Activated CD4-positive, alpha-beta T cell treated with anti-CD3 and anti-CD28 coated beads for 1 hour (primary cell): ENCODE results near the gene CAV2.

Experiments
- DNase-seq: peaks from one replicate; pipeline ENCODE4 v3.0.0-alpha.2; 2020

Gene CAV2

DNA sequence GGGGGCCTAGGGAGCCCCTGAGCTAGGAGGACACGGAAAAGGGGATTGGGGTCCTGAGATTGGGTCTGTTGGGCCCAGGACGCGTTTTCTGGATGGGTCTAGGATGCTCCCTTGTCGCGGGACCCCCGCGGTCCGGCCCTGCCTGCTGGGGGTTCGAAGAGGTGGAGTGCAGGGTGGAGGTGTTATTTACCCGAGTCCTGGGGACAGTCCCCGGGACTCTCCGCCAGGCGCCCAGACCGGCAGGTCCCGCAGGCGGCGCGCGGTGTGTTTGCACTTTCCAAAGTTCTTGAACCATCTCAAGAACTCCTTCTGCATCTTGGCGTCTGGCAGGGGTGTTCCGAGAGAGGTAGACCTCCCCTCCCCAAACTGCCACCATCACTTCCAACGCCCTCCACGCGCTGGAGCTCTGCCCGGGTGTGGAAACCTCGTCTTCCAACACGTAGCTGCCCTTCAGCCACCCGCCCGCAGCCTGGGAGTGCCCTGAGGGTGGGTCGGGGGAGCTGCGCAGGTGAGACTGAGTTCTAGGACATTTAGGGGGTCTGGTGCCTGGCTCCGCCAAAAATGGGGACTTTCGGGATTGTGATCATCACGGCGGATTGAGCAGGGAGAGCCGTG lies 25.9 kb downstream of the CAV2 start:
- DNase-seq, result no peak

- peak; percentile 24 for DNase-seq
Observed at GRCh38 chr7:116525913-116526861, 26.6 kb downstream of the CAV2 start.

DNA sequence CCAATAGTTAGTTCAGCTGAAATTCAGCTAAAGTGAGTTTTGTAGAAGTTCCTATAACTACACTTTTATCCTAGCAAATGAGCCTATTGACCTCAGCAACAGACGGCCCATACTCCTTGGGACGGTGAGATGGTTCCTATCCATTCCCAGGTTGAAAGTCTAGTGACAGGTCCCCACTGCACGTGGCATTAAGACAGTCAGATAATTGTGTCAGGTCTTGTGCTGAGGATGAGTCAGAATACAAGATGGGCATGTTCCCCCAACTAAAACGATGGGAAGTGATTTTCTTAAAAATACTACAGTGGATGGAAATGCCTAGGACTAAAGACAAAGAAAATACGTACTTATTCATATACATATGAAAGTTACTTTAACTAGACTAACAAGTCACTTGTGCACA lies 27.4 kb downstream of the CAV2 start:
- no peak for DNase-seq

DNA sequence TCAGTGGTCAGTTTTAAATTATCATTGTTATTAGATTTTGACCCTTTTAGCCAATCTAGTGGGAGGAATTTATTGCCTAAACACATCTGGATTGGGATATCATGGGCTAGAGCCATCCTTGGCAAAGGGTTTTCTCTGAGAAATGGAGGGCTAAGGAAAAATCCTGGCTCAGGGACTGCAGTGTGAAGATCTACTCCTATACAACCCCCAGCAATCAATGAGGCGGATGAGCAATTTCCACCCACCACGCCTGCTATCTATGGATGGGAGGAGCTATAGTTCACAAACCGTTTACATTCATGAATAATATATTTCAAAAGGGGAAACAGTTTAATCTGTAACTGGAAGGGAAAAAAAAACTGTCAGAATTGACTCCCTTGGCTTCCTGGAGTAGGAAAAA lies 28.0 kb downstream of the CAV2 start:
- DNase-seq, result no peak

DNA sequence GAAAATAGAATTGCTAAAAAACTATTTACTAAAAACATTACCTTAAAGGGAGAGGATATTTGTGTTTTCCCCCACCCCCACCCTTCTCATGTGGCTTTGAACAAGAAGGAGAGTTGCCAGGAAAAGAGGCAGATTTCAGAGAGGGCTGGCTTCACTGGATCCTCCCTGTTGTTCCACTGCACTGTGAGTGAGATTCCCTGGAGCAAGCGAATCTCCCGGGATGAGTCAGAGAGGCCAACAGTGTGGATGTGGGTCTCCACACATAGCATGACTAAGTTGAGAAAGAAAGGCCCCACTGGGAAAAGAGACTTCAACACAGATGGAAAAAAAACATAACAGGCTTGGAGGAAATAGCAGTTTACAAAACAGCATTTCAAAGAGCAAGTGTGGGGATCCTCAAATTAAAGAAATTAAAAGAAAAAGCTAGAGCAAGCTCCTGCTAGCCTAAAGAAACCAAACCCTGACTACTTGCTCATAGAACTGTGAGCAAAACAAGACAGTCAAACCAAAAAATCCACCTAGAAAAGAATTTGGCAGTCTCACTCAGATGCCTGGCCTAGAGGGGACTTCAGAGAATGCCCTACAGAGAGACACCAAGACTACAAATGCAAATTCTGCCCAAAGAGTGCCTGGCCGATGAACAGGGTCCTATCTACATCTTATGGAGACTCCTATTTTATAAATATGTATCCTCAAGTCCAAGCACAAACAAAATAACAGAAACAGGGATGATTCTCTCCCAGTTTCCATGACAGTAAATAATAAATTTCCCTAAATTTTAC lies 28.7 kb downstream of the CAV2 start:
- DNase-seq, result no peak

GRCh38 chr7:116529250-116529649 lies 29.7 kb downstream of the CAV2 start:
- DNase-seq, result no peak

DNA sequence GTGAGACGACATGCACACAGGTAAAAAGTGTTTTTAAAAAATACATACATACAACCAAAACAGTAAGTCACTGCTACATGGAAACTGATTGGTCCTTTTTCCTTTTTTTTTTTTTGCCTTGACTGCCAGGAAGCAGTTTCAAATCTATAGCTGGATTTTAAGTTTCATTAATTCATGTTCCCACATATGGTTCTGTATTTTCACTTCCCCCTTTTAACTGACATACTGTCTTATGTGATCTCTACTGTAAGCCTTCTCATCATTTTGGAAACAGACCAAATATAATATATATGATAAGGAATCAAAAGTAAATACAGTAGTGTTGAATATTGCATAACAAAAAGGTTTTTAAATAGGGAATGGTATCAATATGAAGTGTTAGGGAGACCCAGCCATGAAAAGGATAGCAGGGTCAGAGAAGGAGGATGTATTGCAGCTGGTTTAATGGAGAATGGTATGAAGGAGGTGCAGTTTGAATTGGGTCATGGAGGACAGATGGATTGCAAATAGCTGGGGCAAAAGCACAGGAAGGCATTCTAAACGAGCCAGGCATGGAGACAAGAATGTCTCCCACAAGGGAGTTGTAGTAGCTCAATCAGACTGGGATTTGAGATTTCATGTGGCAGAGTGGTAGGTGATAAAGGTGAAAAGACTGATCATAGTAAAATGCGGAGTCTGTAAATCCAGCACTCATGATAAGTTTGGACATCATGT lies 30.7 kb downstream of the CAV2 start:
- no peak for DNase-seq

- no peak for DNase-seq
Observed at GRCh38 chr7:116532102-116532688, 32.7 kb downstream of the CAV2 start.

DNA sequence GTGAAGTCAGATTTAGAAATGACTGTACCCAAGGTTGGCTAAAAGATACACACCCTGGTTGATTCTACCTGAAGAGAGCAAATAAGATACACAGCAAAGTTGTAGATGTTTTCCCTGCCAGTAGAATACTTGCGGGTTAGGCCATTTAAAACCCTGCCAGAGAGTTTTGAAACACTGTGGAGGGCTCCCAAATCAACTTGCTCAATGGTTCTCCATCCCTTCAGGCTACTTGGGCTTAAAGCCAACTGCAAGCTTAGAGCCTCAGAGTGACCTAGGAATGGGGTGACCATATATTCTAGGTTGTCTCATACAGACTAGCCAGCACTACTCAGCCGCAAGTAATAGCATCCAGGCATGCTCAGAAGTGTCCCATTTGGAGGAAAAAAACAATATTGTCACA lies 35.3 kb downstream of the CAV2 start:
- DNase-seq, result no peak

DNA sequence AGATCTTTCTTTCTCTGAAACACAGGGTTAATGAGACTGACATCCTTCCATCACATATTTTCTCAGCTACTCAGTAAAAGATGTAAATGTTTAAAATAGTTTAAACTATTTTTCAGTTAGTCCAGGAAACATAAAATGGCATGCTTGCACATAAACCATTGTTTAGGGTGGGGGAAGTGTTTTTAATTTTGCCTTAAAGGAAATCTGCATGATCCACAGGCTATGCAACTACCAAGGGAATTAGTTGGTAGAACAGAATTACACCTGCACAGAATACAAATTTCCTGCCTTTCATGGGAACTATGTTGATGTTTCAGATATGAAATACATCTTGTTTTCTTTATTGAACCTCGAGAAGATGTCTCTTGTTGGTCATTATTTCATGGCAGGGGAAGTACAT lies 35.9 kb downstream of the CAV2 start:
- no peak for DNase-seq

DNA sequence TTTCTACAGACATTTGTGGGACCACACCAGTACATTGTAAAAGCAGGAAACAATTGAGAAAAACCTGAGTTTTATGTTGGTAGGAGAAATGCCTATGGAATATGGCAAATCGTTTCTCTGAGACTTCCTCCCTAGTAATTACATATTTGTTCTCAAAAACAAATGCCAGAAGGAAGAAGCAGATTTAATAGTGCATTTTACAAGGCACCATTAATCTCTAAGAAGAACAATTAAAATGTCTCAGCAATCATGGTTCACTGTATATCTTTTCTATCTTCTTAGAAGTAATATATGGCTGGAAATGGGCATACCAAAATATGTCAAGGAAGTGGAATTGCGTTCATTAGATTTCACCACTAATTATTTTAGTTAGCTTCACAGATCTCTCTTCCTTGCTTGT lies 38.6 kb downstream of the CAV2 start:
- no peak for DNase-seq

DNA sequence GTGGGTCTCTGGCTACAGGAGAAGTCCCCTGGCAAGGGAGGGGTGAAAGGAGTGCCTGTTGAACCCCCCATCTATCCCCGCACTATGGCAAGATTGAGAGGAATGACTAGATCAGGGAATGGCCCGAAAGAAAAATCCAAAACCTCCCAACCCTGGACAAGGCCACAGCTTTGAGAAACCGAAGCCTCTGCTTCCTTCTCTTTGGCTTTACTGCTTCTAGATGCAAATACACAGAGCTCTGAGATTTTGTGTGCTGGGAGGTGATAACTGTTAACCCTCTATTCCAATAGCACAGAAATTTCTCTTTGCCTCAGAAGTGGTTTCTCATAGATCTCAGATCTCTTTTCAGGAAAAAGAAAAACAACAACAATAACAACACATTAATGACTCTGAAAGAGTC lies 40.3 kb downstream of the CAV2 start:
- no peak for DNase-seq

DNA sequence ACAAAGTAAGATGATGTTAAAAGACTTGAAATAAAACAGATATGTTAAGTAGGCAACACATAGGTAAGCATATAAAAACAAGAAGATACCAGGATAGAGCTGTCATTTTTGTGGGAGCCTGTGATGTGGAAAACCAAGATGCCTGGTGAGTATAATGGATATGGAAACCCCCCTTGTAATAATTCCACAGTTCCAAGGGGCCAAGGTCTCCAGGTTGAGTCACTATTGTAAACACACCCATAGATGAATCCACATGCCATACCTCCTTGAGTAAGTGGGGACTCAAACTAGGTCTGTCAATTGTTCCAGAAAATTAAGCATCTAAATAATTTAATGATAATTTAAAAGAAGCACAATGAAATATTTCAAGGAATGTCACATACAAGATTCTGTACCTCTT lies 41.2 kb downstream of the CAV2 start:
- no peak for DNase-seq

DNA sequence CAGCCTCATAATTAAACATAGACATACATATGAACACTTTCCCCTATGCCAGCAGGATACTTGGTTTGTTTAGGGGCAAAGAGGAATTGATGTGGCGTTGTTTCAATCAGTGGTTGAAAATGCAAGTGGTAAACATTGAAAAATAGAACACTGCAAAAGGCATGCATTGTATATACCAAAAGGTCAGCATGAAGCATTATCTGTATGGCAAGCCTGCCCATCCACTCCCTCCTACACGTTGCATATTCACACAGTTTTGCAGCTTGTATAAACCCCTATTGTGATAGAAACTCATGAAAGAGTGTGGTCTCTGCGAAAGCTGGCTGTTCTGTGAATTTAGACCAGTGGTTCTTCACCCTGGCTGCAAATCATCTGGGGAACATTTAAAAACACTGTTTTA lies 42.4 kb downstream of the CAV2 start:
- DNase-seq, result no peak

GRCh38 chr7:116542618-116543017 lies 43.1 kb downstream of the CAV2 start:
- no peak for DNase-seq

- DNase-seq, result no peak
Observed at GRCh38 chr7:116543664-116544063, 44.1 kb downstream of the CAV2 start.

GRCh38 chr7:116544487-116544886 lies 44.9 kb downstream of the CAV2 start:
- no peak for DNase-seq

DNA sequence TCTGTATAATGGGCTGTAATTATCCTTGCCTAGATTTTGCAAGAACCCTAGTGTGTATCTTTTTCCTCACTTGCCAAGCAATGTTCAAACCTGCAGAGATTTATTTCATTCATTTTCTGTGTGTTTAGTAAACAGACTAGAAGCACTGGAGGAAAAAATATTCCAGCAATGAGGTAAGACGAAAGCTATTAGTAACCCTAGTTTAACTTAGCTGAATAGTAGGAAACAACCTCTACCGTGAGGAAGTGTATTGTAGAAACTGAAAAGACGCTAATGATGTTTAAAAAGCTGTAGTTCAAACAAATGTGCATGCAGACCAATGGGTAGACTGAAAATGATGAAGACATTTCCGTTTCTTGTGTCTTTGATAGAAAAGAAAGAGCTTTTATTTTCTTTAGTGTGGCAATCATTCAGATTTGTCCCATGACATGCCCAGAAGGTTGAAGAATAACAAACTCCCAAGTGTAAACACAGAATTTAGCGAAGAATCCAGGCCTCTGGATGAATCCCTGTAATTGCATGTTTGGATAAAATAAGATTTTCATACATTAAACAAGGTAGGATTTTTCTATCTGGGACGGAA lies 46.0 kb downstream of the CAV2 start:
- no peak for DNase-seq

DNA sequence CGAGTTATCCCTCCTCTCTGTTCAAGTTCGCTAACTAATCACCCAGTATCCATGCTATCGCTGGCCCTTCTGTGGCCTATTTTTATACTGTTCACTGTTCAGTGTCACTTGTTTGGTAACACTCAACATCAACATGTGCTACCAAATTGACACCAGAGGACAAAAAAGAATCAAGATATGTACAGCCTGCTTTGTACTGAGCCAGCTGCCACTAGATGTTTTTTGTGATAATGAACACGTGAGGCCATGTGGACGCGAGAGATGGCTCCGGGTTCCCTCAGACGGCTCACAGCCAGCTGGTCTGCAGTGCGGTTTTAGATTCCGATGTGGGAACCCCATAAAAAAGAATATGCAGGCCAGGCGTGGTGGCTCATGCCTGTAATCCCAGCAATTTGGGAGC lies 46.5 kb downstream of the CAV2 start:
- no peak for DNase-seq

DNA sequence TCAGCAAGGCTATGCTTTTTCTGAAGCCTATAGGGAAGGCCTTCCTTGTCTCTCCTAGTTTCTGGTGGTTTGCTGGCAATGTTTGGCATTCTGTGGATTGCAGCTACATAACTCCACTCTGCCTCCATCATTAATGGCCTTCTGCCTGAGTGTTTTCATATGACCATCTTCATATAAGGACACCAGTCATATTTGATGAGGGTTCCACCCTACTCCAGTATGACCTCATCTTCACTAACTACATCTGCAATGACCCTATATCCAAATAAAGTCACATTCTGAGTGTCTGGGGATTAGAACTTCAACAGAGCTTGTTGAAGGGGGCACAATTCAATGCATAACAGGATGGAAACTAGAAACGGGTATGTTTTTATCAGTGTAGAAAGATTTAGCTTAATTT lies 47.4 kb downstream of the CAV2 start:
- no peak for DNase-seq

GRCh38 chr7:116547347-116547746 lies 47.8 kb downstream of the CAV2 start:
- no peak for DNase-seq

- no peak for DNase-seq
Observed at GRCh38 chr7:116548506-116548905, 49.0 kb downstream of the CAV2 start.
